ENCODE data around the gene IQGAP3. TPM values are rescaled to one million over a fixed set of nuclear protein-coding genes. Genes with fewer than 3 reads are reported as not detected.
A peak's percentile ranks its signal among the peaks of the same experiment; 100 is the strongest.

IQGAP3 gene
- total RNA-seq, 1 donor from 2014 or later: 1.1 TPM

- peak; percentile 52 for DNase-seq
Observed at GRCh38 chr1:156480411-156481192, 91.8 kb downstream of the IQGAP3 start.

DNA sequence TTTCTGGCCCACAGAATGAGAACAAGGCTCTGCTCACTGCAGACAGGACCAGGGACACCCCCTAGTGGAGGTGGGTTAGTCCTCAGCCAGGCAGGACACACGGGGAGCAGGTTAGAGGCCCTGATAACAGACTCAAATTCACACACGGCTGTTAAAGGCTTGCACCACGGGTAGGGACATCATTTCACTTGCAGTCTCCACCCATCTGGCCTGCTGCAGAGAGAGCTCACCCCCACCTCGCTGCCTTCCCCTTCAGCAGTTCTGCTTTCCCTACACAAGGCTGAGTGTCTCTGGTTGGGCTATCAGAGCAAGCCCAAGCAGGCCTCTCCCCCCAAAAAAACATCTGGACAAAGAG is 92.4 kb downstream of the IQGAP3 start:
- DNase-seq: no peak

GRCh38 chr1:156479093-156480015 is 93.0 kb downstream of the IQGAP3 start:
- DNase-seq: no peak

DNA sequence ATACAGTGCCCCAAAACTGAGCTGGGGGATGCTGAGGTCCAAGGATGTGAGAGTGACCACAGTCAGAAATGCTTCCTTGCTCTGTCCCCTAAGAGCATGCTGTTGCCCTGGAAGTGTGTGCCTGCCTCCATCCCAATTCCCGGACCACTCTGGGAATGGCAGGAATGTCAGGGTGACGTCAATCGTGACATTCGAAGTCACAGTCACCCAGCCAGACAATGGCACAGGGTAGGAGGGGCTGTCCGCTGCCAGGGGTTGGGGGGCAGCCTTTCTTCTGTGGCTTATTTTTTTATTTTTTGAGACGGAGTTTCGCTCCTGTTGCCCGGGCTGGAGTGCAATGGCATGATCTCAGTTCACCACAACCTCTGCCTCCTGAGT is 94.1 kb downstream of the IQGAP3 start:
- DNase-seq: no peak

DNA sequence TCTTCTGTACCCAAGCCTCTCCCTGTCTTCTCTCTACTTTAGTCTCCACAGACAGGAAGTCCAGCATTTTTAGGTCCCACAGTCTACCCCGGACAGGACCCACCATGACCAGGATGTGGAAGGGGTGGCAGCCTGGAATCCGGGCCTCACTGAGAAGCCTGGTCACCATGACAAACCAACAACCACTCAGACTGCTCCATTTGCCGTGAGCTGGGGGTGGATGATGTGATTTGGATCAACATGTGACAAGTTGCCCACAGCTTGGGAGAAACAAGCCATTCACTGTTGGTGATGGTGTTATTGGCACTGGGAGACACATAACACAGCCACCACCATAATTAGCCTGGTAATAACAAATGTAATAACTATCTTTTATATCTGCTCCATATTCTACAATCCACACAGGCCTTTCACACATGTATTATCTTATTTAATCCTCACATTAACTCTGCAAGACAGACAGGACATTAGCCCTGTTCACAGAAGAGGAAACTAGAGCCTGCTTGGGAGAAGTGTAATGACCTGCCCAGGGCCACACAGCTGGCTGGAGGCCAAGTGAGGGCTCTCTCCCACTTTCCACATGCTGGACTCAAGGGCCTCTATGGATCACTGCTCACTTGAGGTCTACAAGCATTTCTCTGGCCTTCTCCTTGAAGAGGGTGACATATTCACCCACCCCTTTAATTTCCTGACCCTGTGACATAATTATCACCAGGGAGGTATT is 94.7 kb downstream of the IQGAP3 start:
- DNase-seq: peak; percentile 48

- no peak for DNase-seq
Observed at GRCh38 chr1:156476501-156477298, 95.7 kb downstream of the IQGAP3 start.

DNA sequence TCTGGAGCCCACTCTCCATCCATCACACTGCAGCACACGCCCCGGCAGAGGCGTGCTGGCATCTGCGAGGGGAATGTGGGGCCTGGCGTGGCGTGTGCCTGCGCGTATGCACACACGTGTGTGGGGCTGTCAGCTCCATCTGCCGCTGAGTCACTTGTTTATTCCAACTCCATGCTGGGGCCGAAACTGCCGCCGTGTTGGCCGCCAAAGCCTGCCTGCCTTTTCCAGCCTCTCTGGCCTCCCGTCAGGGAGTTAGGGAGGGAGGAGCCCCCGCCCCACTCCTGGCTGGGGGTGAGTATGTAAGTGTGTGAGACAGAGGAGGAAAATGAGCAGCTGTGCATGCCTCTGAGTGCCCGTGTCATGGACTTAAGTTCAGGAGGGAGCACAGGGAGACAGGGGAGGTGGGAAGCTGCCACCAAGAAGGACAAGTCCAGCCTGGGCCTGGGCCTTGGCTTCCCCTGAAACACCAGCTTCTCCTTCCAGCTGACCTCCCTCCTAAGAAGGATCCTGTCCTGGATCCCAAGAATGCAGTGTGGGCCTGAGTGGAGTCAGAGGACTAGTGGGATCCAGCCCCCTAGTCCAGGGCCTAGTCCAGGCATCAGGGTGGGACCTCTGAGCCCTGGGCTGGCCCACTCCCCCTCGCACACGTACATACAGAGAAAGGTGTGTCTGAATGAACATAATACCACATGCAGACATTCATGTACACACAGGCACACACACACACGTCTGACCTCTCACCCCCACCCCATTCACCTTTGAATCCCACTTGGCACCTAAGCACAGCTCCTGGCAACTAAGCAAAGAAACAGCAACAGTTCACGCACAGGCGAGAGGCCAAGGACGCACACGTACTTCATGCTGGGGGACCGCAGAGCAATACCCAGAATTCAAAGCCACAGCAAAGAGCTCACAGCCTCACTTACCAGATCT is 96.5 kb downstream of the IQGAP3 start:
- DNase-seq: peak; percentile 88

Small RNA genes lying within 50 kb of the gene (small RNA-seq; reads per million reads assigned to genes)
- gene RF00019: not detected

Other genes starting within 250 kb of the IQGAP3 start
- 352 TPM for gene CCT3, start 234.3 kb downstream of the IQGAP3 start, total RNA-seq
- not detected for gene TSACC, start 234.0 kb downstream of the IQGAP3 start, total RNA-seq
- gene RHBG, start 203.4 kb downstream of the IQGAP3 start, total RNA-seq: not detected
- gene MEF2D, start 71.8 kb downstream of the IQGAP3 start, total RNA-seq: 3.7 TPM
- gene TTC24, start 7.2 kb upstream of the IQGAP3 start, total RNA-seq: not detected
- 26.5 TPM for gene NAXE, start 19.2 kb upstream of the IQGAP3 start, total RNA-seq
- 10.3 TPM for gene GPATCH4, start 28.9 kb upstream of the IQGAP3 start, total RNA-seq
- gene HAPLN2, start 46.9 kb upstream of the IQGAP3 start, total RNA-seq: not detected
- gene BCAN, start 69.6 kb upstream of the IQGAP3 start, total RNA-seq: 95.8 TPM
- gene NES, start 104.8 kb upstream of the IQGAP3 start, total RNA-seq: 24.0 TPM
- 3.1 TPM for gene CRABP2, start 133.0 kb upstream of the IQGAP3 start, total RNA-seq
- 9.2 TPM for gene METTL25B, start 155.9 kb upstream of the IQGAP3 start, total RNA-seq
- gene ISG20L2, start 156.2 kb upstream of the IQGAP3 start, total RNA-seq: 6.2 TPM
- gene MRPL24, start 168.5 kb upstream of the IQGAP3 start, total RNA-seq: 10.6 TPM
- gene HDGF, start 179.1 kb upstream of the IQGAP3 start, total RNA-seq: 61.6 TPM
- gene PRCC, start 195.0 kb upstream of the IQGAP3 start, total RNA-seq: 16.2 TPM
- gene SH2D2A, start 244.3 kb upstream of the IQGAP3 start, total RNA-seq: not detected